Sigmoid colon (tissue), 7 donors: ENCODE data around the gene NT5M. TPM values are rescaled to one million over a fixed set of nuclear protein-coding genes. Genes with fewer than 3 reads are reported as not detected.

Source experiments
- DNase-seq: peaks from one replicate; pipeline ENCODE4 v3.0.0-alpha.2; 2019
- H3K27ac ChIP-seq, 4 donors: fragments of 200-600 bp; sonication (generic); one replicate each; pipeline ENCODE4 v1.5.1; 2016 to 2019; ENCODE audit warnings: mild to moderate bottlenecking in 1 of 4
- H3K27me3 ChIP-seq, 3 donors: fragments of 200-600 bp; sonication (generic); one replicate each; pipeline ENCODE4 v1.5.1; 2019; ENCODE audit warnings: mild to moderate bottlenecking in 1 of 3
- H3K36me3 ChIP-seq, 4 donors: fragments of 200-600 bp; sonication (generic); one replicate each; pipeline ENCODE4 v1.5.1; 2016 to 2019
- H3K4me1 ChIP-seq, 4 donors: fragments of 200-600 bp; sonication (generic); one replicate each; pipeline ENCODE4 v1.5.1; 2017 to 2019
- H3K4me3 ChIP-seq, 4 donors: fragments of 200-600 bp; sonication (generic); one replicate each; pipeline ENCODE4 v1.5.1; 2017 to 2019; ENCODE audit warnings: mild to moderate bottlenecking in 2 of 4, moderate library complexity in 1 of 4
- H3K9me3 ChIP-seq, 4 donors: fragments of 200-600 bp in 3 of 4; sonication (generic) in 3 of 4; one replicate each; pipeline versions ENCODE4 v1.5.1 to v1.6.1; 2013 to 2019
- EP300 ChIP-seq, 4 donors: sonication (generic); formaldehyde crosslinking; IDR thresholded peaks; one replicate each; pipeline ENCODE4 v1.6.1; 2017; ENCODE audit warnings: antibody characterized with exemption in 4 of 4
- POLR2A ChIP-seq, 2 donors: fragments of 450-650 bp; IDR thresholded peaks; one replicate each; pipeline ENCODE4 v1.6.1; 2016; ENCODE audit warnings: antibody characterized with exemption in 2 of 2, mild to moderate bottlenecking in 2 of 2, moderate library complexity in 2 of 2
- POLR2AphosphoS5 ChIP-seq, 4 donors: sonication (generic); formaldehyde crosslinking; IDR thresholded peaks; one replicate each; pipeline ENCODE4 v1.6.1; 2017; ENCODE audit warnings: antibody characterized with exemption in 4 of 4
- WGBS, 2 donors: extraction: QIAGEN DNeasy Blood & Tissue Kit; methylation state at CpG; one replicate each; pipeline ENCODE4 v1.1.7; 2013; 5-methylcytosine and 5-hydroxymethylcytosine counted together
- intact Hi-C: fragments of 100-400 bp; cut with DNase I; formaldehyde crosslinking; loops from one replicate; pipeline ENCODE4 v1.15.1; 2023
- polyA plus RNA-seq, 3 donors: library from polyadenylated mRNA; stranded (reverse); fragments of 200-250 nt; gene quantifications; one replicate each; pipeline ENCODE4 v1.2.3, GENCODE V29; 2013
- total RNA-seq, 4 donors: library from RNA; depleted of rRNA; stranded (reverse); fragments of >200 nt; gene quantifications; one replicate each; pipeline ENCODE4 v1.1.0, GENCODE V29; 2016
- TF ChIP-seq, protein P1 (sequence below), 4 experiments: fragments of 450-650 bp in 3 of 4; fragments of 200-600 bp in 1 of 4; IDR thresholded peaks; one replicate each; pipeline ENCODE4 v1.5.1; 2016 to 2019; ENCODE audit warnings: antibody characterized with exemption in 4 of 4, mild to moderate bottlenecking in 3 of 4, moderate library complexity in 2 of 4
- donor health status: healthy with polysubstance abuse.
- donor health status: Bipolar disorder and iron deficiency.
- donor health status: healthy.

The NT5M gene
- total and polyA plus RNA-seq, 7 donors = 0.92 to 5.8 (median 4.3) TPM

DNA sequence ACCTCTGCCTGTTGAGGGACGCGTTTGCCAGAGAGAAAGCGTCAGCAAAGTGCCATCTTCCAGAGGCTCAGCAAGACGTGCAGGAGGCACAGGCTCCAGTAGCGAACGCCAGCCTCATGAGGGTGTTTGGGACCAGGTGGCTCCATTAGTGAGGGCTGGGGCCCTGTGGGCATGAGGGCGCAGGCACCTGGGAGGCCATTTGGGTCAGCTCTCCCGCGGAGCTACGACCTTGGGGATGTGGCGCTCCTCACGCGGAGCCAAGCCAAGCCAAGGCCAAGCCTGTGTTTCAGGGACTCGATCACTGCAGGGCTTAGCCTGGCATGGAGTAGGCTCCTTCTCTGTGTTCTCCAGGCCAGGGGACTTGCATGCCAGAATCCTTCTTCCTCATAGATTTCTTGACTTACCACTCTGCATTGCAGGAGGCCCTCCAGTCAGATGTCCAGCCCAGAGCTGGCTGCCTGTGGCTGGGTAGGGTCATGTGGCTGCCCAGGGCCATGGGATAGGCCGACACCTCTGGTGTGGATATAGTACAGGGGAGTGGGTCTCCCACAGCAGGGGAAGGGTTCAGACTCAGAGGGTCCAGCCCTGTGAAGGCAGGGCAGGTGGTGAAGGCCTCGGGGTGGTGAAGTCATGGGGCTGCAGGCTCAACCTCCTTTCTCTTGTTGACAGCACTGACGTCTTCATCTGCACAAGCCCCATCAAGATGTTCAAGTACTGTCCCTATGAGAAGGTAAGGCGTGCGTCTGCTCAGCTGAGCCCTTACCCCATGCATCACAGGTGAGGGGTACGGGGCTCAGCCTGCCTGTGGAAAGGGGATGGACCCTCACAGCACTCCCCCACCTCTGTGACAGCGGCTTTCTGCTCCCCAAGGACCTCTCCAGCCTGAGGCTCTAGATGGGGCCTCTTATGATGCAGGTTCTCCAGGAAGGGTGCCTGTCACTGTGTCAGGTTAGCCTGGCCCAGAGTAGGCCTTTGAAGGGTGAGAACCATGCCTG lies 19.6 kb downstream of the NT5M start:
- H3K4me3 ChIP-seq = no peak overlapping the region
- H3K4me1 ChIP-seq = no peaks in the 10 kb centered on the region
- no peaks in the 10 kb centered on the region for H3K9me3 ChIP-seq
- peaks cover 0 to 12% (median 0%) of the 10 kb centered on the region in 4 donors for H3K36me3 ChIP-seq
- WGBS, 2 donors = 95 to 96% methylated on average over 21 of the region's 21 CpGs
- no peaks in the 10 kb centered on the region for H3K27me3 ChIP-seq
- TF ChIP-seq, protein P1, sequence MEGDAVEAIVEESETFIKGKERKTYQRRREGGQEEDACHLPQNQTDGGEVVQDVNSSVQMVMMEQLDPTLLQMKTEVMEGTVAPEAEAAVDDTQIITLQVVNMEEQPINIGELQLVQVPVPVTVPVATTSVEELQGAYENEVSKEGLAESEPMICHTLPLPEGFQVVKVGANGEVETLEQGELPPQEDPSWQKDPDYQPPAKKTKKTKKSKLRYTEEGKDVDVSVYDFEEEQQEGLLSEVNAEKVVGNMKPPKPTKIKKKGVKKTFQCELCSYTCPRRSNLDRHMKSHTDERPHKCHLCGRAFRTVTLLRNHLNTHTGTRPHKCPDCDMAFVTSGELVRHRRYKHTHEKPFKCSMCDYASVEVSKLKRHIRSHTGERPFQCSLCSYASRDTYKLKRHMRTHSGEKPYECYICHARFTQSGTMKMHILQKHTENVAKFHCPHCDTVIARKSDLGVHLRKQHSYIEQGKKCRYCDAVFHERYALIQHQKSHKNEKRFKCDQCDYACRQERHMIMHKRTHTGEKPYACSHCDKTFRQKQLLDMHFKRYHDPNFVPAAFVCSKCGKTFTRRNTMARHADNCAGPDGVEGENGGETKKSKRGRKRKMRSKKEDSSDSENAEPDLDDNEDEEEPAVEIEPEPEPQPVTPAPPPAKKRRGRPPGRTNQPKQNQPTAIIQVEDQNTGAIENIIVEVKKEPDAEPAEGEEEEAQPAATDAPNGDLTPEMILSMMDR (IDR thresholded peaks at IDR 0.05) = no peak
- TF ChIP-seq POLR2A (IDR thresholded peaks at IDR 0.05) = no peak
- TF ChIP-seq EP300 (IDR thresholded peaks at IDR 0.05) = no peak
- no peak for TF ChIP-seq POLR2AphosphoS5 (IDR thresholded peaks at IDR 0.05)
- H3K27ac ChIP-seq = no peak overlapping the region
- intact Hi-C loops = no loop called here
- no peak for DNase-seq

GRCh38 chr17:17324616-17325015 lies 21.4 kb downstream of the NT5M start:
- H3K4me3 ChIP-seq = no peak overlapping the region
- no peaks in the 10 kb centered on the region for H3K27me3 ChIP-seq
- no peak for TF ChIP-seq EP300 (IDR thresholded peaks at IDR 0.05)
- TF ChIP-seq, protein P1 (IDR thresholded peaks at IDR 0.05) = no peak
- TF ChIP-seq POLR2A (IDR thresholded peaks at IDR 0.05) = no peak
- no peak for TF ChIP-seq POLR2AphosphoS5 (IDR thresholded peaks at IDR 0.05)
- WGBS, 2 donors = 94 to 95% methylated on average over 8 of the region's 8 CpGs
- no peak for DNase-seq
- intact Hi-C loops = no loop called here
- peaks cover 0 to 12% (median 0%) of the 10 kb centered on the region in 4 donors for H3K36me3 ChIP-seq
- no peaks in the 10 kb centered on the region for H3K9me3 ChIP-seq
- no peaks in the 10 kb centered on the region for H3K4me1 ChIP-seq
- H3K27ac ChIP-seq = no peak overlapping the region

DNA sequence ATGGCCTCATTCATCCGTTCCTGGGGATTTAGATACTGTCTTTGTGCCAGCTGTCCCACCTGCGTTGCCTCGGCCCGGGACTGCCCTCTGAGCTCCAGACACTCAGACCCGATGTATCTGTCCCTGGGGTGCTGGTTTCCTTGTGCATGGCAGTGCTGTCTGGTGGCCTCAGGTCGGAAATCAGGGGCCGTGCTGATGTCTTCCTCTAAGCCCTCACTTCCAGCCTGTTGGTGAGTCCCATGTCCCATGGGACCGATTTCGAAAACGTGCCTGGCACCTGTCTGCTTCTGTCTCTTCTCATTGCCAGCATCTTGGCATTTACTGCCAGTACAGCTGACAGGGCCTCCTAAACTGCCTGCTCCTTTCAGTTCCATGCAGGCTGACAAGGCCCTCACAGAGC lies 22.1 kb downstream of the NT5M start:
- WGBS, 2 donors = 92 to 95% methylated on average over 10 of the region's 10 CpGs
- DNase-seq = no peak
- H3K27me3 ChIP-seq = no peaks in the 10 kb centered on the region

DNA sequence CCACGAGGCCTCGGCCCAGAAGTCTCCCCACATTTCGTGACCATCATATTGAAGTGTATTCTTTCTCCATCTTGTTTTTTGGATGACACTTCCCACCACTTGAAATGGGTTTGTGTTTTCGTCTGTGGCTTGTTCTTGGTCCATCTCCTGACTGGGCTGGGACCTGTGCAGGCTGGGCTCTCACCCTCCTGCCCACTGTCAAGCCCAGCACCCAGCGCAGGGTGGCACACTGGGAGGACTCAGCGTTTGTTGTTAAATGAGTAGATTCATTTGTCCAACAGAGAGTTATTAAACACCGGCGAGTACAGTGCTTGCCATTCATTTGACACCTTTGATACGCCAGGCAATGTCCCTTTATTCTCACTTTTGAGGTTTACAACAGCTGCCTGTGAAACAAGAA lies 22.6 kb downstream of the NT5M start:
- H3K4me3 ChIP-seq = no peak overlapping the region
- H3K27ac ChIP-seq = no peak overlapping the region
- intact Hi-C loops = no loop called here
- H3K36me3 ChIP-seq = peaks cover 0 to 12% (median 0%) of the 10 kb centered on the region in 4 donors
- no peaks in the 10 kb centered on the region for H3K9me3 ChIP-seq
- no peak for DNase-seq
- TF ChIP-seq EP300 (IDR thresholded peaks at IDR 0.05) = no peak
- no peak for TF ChIP-seq POLR2AphosphoS5 (IDR thresholded peaks at IDR 0.05)
- no peak for TF ChIP-seq POLR2A (IDR thresholded peaks at IDR 0.05)
- TF ChIP-seq, protein P1 (IDR thresholded peaks at IDR 0.05) = no peak
- no peaks in the 10 kb centered on the region for H3K4me1 ChIP-seq
- WGBS, 2 donors = 87 to 93% methylated on average over 9 of the region's 9 CpGs
- no peaks in the 10 kb centered on the region for H3K27me3 ChIP-seq

More for the DNA sequence above, 22.1 kb downstream of the NT5M start:
- intact Hi-C loops = no loop called here
- H3K36me3 ChIP-seq = peaks cover 0 to 12% (median 0%) of the 10 kb centered on the region in 4 donors
- H3K4me3 ChIP-seq = no peak overlapping the region
- H3K4me1 ChIP-seq = no peaks in the 10 kb centered on the region
- H3K27ac ChIP-seq = no peak overlapping the region
- TF ChIP-seq EP300 (IDR thresholded peaks at IDR 0.05) (no peak), POLR2AphosphoS5 (IDR thresholded peaks at IDR 0.05) (no peak), POLR2A (IDR thresholded peaks at IDR 0.05) (no peak)
- TF ChIP-seq, protein P1 (IDR thresholded peaks at IDR 0.05) = no peak
- no peaks in the 10 kb centered on the region for H3K9me3 ChIP-seq
